Mucosa of descending colon (tissue), 3 donors: ENCODE measurements around the gene GRK5. TPM values are rescaled to one million over a fixed set of nuclear protein-coding genes. Genes with fewer than 3 reads are reported as not detected.

Experiments
- ATAC-seq: fragments of 200-7000 bp; cut with Tn5 transposase; one replicate; pipeline ENCODE4 v1.9.1; 2020; ENCODE audit warnings: mild to moderate bottlenecking, moderate library complexity
- DNase-seq, 3 donors: peaks; one replicate each; pipeline ENCODE4 v3.0.0-alpha.2; 2020
- H3K36me3 ChIP-seq: fragments of 200-600 bp; one replicate; pipeline ENCODE4 v1.8.0; 2021; ENCODE audit warnings: low read depth, mild to moderate bottlenecking
- H3K4me1 ChIP-seq: fragments of 200-600 bp; one replicate; pipeline ENCODE4 v1.8.0; 2021; ENCODE audit warnings: low read depth, mild to moderate bottlenecking
- H3K4me3 ChIP-seq: fragments of 200-600 bp; one replicate; pipeline ENCODE4 v1.8.0; 2021; ENCODE audit warnings: mild to moderate bottlenecking
- H3K9me3 ChIP-seq: fragments of 200-600 bp; one replicate; pipeline ENCODE4 v1.8.0; 2021; ENCODE audit warnings: mild to moderate bottlenecking
- CTCF ChIP-seq: fragments of 200-600 bp; IDR thresholded peaks from one replicate; pipeline ENCODE4 v1.8.0; 2022; ENCODE audit warnings: antibody characterized with exemption, mild to moderate bottlenecking
- intact Hi-C, 2 donors: fragments of 100-400 bp; cut with DNase I in 1 of 2; cut with micrococcal nuclease in 1 of 2; formaldehyde crosslinking; loops; one replicate each; pipeline versions ENCODE4 v1.11.0 to v1.11.1; 2022; cut with DNase I, micrococcal nuclease
- total RNA-seq, 3 donors: library from RNA; stranded (reverse); fragmentation: NEBNext Ultra II Directional in 2 of 3; extraction: Animal tissue kit (Norgen Biotek cat#: 25700) in 2 of 3; gene quantifications; one replicate each; pipeline versions ENCODE4 v1.2.1 to v1.2.4, GENCODE V29; 2021 to 2023
- donor health status: DM: no; HTN: no; CAD: no; lungs with moderate emphysema.
- donor health status: DM: no; HTN: no; CAD: no.
- donor health status: DM: no; HTN: yes; CAD: no.

The GRK5 gene
- total RNA-seq, 3 donors from 2014 or later, result 6.6 to 27.1 (median 8.3) TPM

- no peak overlapping the region for H3K4me3 ChIP-seq
- intact Hi-C loops, result no loop called here
- ATAC-seq (no peak), DNase-seq (no peak)
- peaks cover 15% of the 10 kb centered on the region for H3K9me3 ChIP-seq
- TF ChIP-seq CTCF, result no peak
- H3K36me3 ChIP-seq, result no peaks in the 10 kb centered on the region
- H3K4me1 ChIP-seq, result no peaks in the 10 kb centered on the region
These were observed 150.2 kb downstream of the GRK5 start for GRCh38 chr10:119357412-119358151.

DNA sequence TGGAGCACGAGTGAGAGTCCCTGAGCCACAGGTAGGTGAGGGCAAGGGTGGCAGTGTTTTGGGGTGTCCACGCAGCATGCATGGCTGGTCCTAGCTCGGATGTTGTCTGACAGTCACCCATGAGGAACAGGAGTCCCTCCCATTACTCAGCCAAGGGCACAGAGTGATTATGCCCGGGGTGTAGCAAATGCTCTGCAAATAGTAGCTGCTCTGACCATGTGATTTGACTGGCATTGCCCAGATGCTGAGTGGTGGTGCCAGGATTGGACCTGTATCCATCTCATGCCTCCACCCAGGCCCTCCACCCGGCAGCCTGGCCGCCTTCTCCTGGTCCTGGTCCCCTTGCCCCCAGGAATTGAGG lies 150.8 kb downstream of the GRK5 start:
- DNase-seq (no peak), ATAC-seq (no peak)
- intact Hi-C loops, result no loop called here
- H3K4me1 ChIP-seq, result no peaks in the 10 kb centered on the region
- H3K9me3 ChIP-seq, result peaks cover 15% of the 10 kb centered on the region
- no peak for TF ChIP-seq CTCF
- H3K36me3 ChIP-seq, result no peaks in the 10 kb centered on the region
- H3K4me3 ChIP-seq, result no peak overlapping the region

DNA sequence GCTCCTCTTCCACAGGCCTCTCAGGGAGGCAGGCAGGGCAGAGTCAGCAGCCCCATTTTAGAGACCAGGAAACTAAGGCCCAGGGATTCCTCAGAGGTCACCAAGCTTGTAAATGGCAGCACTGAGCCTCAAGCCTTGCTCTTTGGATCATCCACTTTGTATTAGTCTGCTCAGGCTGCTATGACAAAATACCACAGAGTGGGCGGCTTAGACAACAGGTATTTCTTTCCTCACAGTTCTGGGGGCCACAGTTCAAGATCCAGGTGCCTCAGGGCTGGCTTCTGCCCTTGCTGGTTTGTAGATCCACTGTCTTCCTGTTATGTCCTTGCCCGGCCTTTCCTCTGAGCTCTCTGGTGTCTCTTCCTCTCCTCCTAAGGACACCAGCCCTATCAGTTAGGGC lies 151.2 kb downstream of the GRK5 start:
- intact Hi-C loops, result no loop called here
- DNase-seq (no peak), ATAC-seq (no peak)
- no peak for TF ChIP-seq CTCF
- Histone ChIP-seq H3K4me1 (no peaks in the 10 kb centered on the region), H3K9me3 (peaks cover 15% of the 10 kb centered on the region), H3K36me3 (no peaks in the 10 kb centered on the region), H3K4me3 (no peak overlapping the region)

GRCh38 chr10:119359025-119359424 lies 151.7 kb downstream of the GRK5 start:
- no peaks in the 10 kb centered on the region for H3K4me1 ChIP-seq
- intact Hi-C loops, result no loop called here
- peaks cover 15% of the 10 kb centered on the region for H3K9me3 ChIP-seq
- no peaks in the 10 kb centered on the region for H3K36me3 ChIP-seq
- no peak overlapping the region for H3K4me3 ChIP-seq
- no peak for DNase-seq
- no peak for ATAC-seq
- no peak for TF ChIP-seq CTCF

- ATAC-seq (peak; percentile 22), DNase-seq (peak in 1 of 3 donors; percentile 34)
- no peak for TF ChIP-seq CTCF
- H3K9me3 ChIP-seq, result peaks cover 13% of the 10 kb centered on the region
- H3K4me3 ChIP-seq, result no peak overlapping the region
- intact Hi-C loops, result no loop called here
- no peaks in the 10 kb centered on the region for H3K4me1 ChIP-seq
- no peaks in the 10 kb centered on the region for H3K36me3 ChIP-seq
These were observed 153.0 kb downstream of the GRK5 start for GRCh38 chr10:119360181-119360921.
